Nephron progenitor cell (in vitro differentiated cells): ENCODE measurements around the gene CPA1.

Experiments
- DNase-seq: peaks from one replicate; pipeline ENCODE4 v3.0.0; 2021
- H3K27ac Mint-ChIP-seq: 2 replicates; pipeline ENCODE4 v1.8.0; 2021; ENCODE audit warnings: mild to moderate bottlenecking, moderate library complexity, mixed read lengths
- H3K27me3 Mint-ChIP-seq: 2 replicates; pipeline ENCODE4 v1.8.0; 2021; ENCODE audit warnings: mild to moderate bottlenecking, low read depth, mixed read lengths; ENCODE audit not compliant: poor library complexity
- H3K36me3 Mint-ChIP-seq: 2 replicates; pipeline ENCODE4 v1.8.0; 2021; ENCODE audit warnings: low read depth, mixed read lengths
- H3K4me1 Mint-ChIP-seq: 2 replicates; pipeline ENCODE4 v1.8.0; 2021; ENCODE audit warnings: mixed read lengths
- H3K4me3 Mint-ChIP-seq: 2 replicates; pipeline ENCODE4 v1.8.0; 2021; ENCODE audit warnings: mild to moderate bottlenecking, moderate library complexity, mixed read lengths
- H3K9me3 Mint-ChIP-seq: 2 replicates; pipeline ENCODE4 v1.8.0; 2021; ENCODE audit warnings: mild to moderate bottlenecking, moderate library complexity, mixed read lengths
- CTCF ChIP-seq: fragments of 200-600 bp; sonication (generic); IDR thresholded peaks from 2 replicates; pipeline ENCODE4 v1.5.0; 2021; ENCODE audit warnings: antibody characterized with exemption

The CPA1 gene

GRCh38 chr7:130379921-130380860 lies at the start of gene CPA1:
Gene CPA1, plus strand, starts transcription at chr7:130380494. Its CDS starts 27 bp downstream, at chr7:130380521.
- Mint-ChIP-seq H3K4me3 (peak within 1 kb of the TSS; percentile 66), H3K4me1 (peaks cover 43% of the 10 kb centered on the region), H3K27ac (peak within 1 kb of the TSS; percentile 98), H3K36me3 (peaks cover 24% of the 10 kb centered on the region), H3K9me3 (peaks cover 34% of the 10 kb centered on the region), H3K27me3 (no peaks in the 10 kb centered on the region)
- peak; percentile 46 for DNase-seq
- no peak for TF ChIP-seq CTCF

GRCh38 chr7:130332259-130333053 lies 47.8 kb upstream of the CPA1 start:
- TF ChIP-seq CTCF, result no peak
- DNase-seq, result no peak
- Mint-ChIP-seq H3K9me3 (peaks cover 5% of the 10 kb centered on the region), H3K4me1 (peaks cover 30% of the 10 kb centered on the region), H3K4me3 (no peak overlapping the region), H3K36me3 (peaks cover 4% of the 10 kb centered on the region), H3K27me3 (peaks cover 8% of the 10 kb centered on the region), H3K27ac (no peak overlapping the region)

GRCh38 chr7:130333832-130334231 lies 46.5 kb upstream of the CPA1 start:
- Mint-ChIP-seq H3K9me3 (peaks cover 5% of the 10 kb centered on the region), H3K27me3 (peaks cover 8% of the 10 kb centered on the region), H3K4me1 (peaks cover 40% of the 10 kb centered on the region), H3K27ac (no peak overlapping the region), H3K36me3 (peaks cover 4% of the 10 kb centered on the region), H3K4me3 (no peak overlapping the region)
- no peak for TF ChIP-seq CTCF
- DNase-seq, result no peak

- Mint-ChIP-seq H3K27me3 (peaks cover 8% of the 10 kb centered on the region), H3K27ac (no peak overlapping the region), H3K9me3 (peaks cover 5% of the 10 kb centered on the region), H3K4me1 (peaks cover 41% of the 10 kb centered on the region), H3K36me3 (peaks cover 4% of the 10 kb centered on the region), H3K4me3 (no peak overlapping the region)
- DNase-seq, result no peak
- TF ChIP-seq CTCF, result no peak
Observed at GRCh38 chr7:130334274-130334673, 46.0 kb upstream of the CPA1 start.

GRCh38 chr7:130337410-130337971 lies 42.8 kb upstream of the CPA1 start:
- no peak for TF ChIP-seq CTCF
- peaks cover 16% of the 10 kb centered on the region for H3K4me1 Mint-ChIP-seq
- H3K27ac Mint-ChIP-seq, result no peak overlapping the region
- H3K36me3 Mint-ChIP-seq, result peaks cover 5% of the 10 kb centered on the region
- no peak for DNase-seq
- peaks cover 14% of the 10 kb centered on the region for H3K9me3 Mint-ChIP-seq
- no peak overlapping the region for H3K4me3 Mint-ChIP-seq
- peaks cover 3% of the 10 kb centered on the region for H3K27me3 Mint-ChIP-seq
